Endothelial cell of umbilical vein (primary cell): Measurements from ENCODE around the gene CNOT11.

Source experiments
- FOS ChIP-seq: IDR thresholded peaks from 2 replicates; pipeline ENCODE4 v1.6.1; 2011; ENCODE audit warnings: mild to moderate bottlenecking, low read length, moderate library complexity, borderline replicate concordance; ENCODE audit not compliant: insufficient read depth
- POLR2A ChIP-seq: IDR thresholded peaks from 2 replicates; pipeline ENCODE4 v1.6.1; 2012; ENCODE audit warnings: low read depth, mild to moderate bottlenecking, control low read depth, low read length
- TF ChIP-seq, protein P1 (sequence below), 2 donors: IDR thresholded peaks; 1 replicate in 1 of 2; 2 replicates in 1 of 2; pipeline ENCODE4 v1.5.1; 2011; ENCODE audit warnings: low read length in 2 of 2, mild to moderate bottlenecking in 2 of 2, moderate library complexity in 2 of 2, control low read depth in 1 of 2, inconsistent platforms in 1 of 2, low read depth in 1 of 2; ENCODE audit not compliant: insufficient read depth in 1 of 2; ENCODE audit errors: extremely low read depth in 1 of 2

- TF ChIP-seq POLR2A, result no peak
- TF ChIP-seq, protein P1, sequence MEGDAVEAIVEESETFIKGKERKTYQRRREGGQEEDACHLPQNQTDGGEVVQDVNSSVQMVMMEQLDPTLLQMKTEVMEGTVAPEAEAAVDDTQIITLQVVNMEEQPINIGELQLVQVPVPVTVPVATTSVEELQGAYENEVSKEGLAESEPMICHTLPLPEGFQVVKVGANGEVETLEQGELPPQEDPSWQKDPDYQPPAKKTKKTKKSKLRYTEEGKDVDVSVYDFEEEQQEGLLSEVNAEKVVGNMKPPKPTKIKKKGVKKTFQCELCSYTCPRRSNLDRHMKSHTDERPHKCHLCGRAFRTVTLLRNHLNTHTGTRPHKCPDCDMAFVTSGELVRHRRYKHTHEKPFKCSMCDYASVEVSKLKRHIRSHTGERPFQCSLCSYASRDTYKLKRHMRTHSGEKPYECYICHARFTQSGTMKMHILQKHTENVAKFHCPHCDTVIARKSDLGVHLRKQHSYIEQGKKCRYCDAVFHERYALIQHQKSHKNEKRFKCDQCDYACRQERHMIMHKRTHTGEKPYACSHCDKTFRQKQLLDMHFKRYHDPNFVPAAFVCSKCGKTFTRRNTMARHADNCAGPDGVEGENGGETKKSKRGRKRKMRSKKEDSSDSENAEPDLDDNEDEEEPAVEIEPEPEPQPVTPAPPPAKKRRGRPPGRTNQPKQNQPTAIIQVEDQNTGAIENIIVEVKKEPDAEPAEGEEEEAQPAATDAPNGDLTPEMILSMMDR (IDR thresholded peaks at IDR 0.05; ENCODE audit: extremely low read depth in 1 of 2, insufficient read depth in 1 of 2, low read depth in 1 of 2, low read length in 2 of 2), result no peak
- TF ChIP-seq FOS, result no peak
Observed at GRCh38 chr2:101231937-101232730, 20.6 kb upstream of the CNOT11 start.
